GM18520 (cell line): Measurements from ENCODE around the gene FBXL13.
"Not testable (repeated sequence)": the region's sequence is repeated elsewhere in the genome, so short reads cannot be mapped to it uniquely, and the experiment has no call there.

Experiments used
- ATAC-seq: cut with Tn5 transposase; IDR thresholded peaks from one replicate; pipeline ENCODE4 v1.9.1; 2021; ENCODE audit not compliant: unreplicated experiment

FBXL13 gene

DNA sequence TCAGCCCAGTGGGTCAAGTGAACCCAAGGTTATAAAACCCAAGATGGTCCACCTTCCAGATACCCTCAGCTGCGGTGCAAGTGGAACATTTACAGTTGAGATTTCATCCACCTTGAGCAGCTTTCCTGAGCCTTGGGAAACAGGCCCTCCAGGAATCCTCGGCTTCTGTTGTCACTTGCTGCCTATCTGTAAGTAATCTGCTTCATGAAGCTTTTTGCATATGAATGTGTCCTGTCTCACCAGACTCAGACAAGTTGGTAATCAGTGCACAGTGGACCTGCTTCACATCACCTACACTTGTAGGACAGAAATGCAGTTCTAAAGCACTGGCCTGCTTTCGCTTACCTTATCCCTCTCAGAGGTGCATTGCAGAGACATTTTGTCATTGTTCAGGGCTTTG, 245.5 kb downstream of the FBXL13 start:
- no peak for ATAC-seq

DNA sequence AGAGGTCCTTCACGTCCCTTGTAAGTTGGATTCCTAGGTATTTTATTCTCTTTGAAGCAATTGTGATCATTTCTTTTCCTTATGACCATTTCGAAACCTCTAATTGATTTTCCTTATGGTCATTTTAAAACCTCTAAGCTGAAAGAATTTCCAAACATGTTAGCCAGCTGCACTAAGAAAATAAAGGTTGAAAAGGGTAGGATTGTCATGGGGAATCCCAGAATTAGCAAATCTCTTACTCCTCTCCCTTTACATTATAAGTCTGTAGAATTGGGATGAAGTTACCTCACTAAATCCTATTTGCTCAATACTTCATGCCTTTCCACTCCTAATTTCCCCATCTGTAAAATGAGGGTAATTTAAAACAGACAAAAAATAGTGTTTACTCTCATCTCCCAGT, 246.3 kb downstream of the FBXL13 start:
- no peak for ATAC-seq

DNA sequence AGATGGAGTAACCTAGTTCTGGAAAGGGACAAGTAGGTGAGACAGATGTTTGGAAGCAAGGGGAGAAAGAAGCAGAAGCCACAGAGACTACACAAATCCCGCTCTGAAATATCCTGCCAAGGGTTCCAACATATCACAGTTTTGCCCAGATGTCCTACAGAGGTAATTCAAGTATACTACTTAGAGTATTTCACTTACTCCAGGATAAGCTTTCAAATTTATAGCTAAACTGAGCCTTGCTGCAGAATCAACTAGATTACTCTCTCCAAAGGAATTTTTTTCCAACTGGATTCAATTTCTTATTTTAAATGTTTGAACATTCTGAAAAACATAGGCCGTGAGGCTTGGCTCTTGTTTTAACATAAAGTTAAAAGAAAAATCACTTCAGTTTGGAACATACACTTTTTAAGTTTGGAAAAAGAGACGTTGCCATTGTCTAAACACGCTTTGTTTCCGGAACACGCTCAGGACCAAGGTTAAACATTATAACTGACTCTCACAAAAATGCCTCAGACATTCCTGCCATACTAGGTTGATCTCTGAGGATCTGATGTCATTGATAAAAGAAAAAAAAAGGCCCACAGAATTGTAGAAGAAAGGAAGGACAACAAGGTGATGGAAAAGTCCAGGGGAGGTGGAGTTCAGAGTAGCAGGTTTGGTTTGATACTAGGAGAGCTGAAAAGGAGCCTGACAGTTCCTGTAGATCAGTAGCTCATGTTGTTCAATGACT, 251.0 kb downstream of the FBXL13 start:
- ATAC-seq = no peak

DNA sequence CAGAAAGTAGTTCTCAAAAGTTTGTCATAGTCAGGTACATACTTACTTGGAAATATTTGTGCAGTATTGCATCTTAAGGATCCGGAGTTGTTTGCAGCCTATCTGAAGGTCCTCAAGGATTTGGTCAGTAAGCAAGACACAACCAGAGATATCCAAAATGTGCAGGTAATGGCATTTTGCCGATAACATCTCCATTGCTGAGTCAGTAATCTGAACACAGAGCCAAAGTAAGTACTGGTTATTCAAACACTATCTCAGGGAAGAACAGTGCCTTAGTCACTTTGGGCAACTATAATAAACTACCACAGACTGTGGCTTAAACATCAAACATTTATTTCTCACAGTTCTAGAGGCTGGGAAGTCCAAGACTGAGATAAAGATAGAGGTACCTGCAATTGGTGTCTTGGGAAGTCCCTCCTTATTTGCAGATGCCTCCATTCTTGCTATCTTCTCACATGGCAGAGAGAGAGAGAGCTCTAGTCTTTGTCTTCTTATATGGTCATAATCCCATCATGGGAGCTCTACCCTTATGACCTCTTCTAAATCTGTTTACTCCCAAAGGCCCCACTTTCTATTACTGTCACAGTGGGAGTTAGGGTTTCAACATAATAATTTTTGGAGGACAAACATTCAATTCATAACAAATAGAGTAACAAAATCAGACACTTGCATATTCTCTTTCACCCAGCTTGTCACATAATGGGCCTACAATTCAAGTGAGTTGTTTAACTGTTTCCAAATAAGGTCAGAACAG, 252.4 kb downstream of the FBXL13 start:
- no peak for ATAC-seq

DNA sequence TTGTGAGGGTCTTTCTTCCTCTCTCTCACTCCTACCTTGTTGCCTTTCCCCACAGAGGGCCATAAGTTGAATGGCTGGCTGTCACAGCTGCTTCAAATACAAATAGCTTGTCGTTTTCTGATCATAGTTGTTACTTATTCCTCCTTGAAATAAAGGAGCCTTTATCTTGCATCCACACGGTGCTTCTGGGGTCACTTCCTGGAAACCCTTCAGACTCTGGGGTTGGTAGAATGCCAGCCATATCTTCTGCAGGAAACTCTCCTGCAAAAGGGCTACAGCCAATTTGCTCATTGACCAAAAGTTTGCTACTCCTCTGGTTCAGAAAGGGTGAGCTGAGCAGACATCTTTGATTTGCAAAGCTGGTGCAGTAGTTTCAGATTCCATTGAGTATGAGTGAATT, 255.4 kb downstream of the FBXL13 start:
- ATAC-seq = no peak

DNA sequence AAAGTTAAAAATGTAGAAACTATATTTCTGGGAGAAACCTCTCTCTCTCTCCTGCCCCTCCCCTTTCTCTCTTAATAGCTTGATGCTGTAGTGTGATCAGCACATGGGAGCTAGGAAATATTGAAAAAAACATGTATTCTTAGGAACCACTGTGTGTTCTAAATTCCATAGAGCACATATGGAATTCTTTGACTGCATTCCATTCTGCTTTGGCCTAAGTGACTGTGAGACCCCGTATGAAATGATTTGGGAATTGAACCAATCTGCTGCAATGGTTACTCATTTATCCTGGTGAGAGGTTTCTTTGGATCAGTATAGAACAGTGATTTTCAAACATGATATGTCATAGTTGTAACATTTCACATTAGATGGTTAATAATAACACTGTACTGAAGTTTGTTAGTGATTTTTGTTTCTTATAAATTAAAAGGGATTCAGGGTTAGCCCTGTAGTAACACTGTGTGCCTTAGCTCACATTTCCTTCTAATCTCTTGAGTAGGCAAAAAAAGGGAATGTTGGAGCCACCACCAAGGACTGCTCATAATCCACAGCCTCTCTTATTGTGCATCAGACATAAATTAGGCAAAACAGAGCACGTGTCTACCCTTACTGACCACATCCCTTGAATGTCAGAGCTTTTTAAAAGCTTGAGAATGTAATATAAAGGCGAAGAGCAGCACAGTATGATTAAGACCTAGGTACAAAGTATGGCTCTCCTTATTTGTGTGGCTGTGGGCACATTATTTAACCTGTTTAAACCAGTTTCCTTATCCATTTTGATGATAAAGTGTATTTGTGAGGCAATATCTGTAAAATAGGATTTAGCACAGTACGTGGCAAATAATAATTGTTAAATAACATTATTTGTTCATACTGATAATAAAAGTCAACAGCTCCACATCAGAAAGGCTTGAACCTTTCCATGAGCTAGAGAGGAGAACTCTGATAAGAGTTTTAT, 256.7 kb downstream of the FBXL13 start:
- ATAC-seq = no peak

DNA sequence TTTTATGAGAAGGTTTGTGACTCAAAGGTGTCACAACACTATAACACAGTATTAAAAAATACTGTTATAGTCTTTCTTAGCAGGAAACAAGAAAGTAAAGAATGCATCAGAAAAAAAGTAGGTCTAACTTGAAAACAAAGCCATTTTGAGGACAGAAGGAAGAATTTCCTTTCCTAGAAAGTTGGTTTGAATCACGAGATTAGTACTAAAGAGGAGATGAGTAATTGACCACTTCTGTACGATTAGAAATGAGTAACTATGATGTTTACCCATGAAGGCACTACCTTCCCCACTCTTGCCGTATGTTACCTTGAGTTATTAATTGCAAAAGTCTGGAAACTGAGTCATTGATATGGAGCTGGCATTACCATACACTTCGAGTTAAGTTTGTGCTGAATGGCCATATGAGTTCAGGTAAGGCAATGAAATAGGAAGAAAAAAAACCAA, 260.5 kb downstream of the FBXL13 start:
- no peak for ATAC-seq

DNA sequence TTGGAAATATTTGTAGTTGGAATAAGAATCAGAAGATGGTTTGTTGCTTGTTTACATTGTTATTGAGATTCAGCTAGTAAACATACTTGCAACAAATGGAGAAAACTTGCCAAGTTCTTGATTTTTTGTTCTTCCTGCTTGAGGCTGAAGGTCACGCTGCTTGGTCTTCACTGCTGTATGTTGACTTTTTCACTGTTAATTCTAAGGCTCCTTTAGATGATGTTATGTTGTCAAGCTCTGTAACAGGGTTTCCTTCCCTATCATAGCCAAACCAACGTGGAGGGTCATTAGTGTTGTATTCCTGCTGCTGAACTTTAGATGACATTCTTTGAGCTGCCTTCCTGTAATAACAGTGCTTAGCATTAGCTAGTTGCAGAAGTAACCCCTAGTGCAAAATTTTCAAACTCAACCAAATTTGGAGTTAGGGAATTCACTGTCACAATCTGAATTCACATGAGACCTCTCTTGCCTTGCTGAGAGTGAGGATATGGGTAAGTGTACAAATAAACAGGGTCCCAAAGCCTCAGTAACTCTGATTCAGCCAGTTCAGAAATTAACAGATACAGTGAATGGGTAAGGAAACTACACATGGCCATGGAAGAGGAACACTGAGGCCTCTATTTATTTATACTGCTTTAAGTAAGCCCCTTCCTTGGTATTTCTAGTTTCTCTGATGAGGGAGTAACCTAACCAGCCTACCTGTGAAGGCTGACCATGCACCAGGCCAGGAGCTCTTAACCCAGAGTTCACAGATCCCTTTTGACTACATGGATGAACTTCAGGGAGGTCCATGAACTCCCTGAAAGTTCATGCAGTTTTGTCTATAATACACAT, 261.2 kb downstream of the FBXL13 start:
- no peak for ATAC-seq

DNA sequence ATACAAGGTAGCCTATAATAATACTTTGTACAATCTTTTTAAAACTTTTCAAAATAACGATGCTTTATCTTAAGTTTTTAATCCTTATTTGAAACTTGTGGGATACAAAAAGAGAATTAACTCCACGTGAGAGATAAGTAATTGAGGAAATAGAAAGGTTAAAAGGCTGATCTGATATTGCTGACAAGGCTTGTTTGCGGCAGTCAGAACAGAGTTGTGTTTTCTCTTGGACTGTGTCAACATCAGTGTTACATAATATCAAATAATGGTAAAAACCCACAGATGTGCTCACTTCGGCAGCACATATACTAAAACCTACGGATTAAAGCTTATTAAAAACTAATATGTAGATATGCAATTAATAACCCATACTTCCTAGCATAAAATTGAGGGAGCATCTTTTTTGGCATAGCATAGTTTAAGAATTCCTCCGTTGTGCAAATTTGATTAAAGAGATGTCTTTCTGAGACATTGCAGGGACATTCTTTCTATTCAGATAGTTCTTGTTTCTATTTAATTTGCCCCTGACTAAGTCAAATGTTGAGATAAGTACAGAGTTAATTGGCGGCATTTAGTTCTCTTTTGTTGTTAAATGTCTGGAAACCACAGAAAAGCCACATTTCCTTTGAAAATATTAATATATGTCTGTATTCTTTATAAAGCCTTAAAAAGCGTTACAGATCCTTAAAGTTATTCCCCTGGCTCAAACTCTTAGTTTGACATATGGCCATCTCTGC, 262.5 kb downstream of the FBXL13 start:
- no peak for ATAC-seq

DNA sequence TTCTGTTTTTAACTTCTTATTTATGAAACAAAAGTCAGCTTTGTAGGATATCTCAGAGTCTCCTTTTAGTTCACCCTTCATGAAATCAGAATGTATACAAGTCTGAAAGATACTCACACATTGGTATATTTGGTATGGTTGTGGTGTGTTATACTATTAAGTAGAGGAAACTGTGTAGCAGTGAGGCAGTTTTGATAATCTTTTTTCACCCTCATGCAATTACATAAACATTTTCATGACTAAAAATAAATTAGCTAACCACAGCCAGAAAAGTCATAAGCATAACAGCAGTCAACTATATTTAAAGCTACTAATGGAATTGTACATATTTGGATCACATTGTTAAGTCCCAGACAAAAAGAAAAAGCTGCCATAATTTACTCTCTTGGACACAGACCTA, 263.7 kb downstream of the FBXL13 start:
- no peak for ATAC-seq

DNA sequence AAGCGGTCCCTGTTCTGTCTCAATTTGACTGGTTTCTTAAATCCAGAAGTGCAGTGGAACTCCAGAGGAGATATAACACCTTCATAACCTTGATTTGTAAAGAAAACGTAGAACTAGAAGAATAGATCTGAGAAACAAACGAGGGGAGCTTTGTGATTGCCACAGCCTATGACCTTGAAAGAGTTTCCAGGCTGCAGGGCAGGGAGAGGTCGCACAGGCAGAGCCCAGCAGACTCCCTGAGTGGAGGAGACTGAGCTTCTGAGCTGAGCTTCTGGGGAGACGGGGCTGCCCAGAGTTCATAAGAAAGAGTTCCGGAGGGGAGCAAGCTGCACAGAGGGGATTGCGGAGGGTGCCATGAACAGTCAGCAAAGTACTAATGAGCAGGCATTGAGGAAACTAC, 268.0 kb downstream of the FBXL13 start:
- ATAC-seq = no peak

DNA sequence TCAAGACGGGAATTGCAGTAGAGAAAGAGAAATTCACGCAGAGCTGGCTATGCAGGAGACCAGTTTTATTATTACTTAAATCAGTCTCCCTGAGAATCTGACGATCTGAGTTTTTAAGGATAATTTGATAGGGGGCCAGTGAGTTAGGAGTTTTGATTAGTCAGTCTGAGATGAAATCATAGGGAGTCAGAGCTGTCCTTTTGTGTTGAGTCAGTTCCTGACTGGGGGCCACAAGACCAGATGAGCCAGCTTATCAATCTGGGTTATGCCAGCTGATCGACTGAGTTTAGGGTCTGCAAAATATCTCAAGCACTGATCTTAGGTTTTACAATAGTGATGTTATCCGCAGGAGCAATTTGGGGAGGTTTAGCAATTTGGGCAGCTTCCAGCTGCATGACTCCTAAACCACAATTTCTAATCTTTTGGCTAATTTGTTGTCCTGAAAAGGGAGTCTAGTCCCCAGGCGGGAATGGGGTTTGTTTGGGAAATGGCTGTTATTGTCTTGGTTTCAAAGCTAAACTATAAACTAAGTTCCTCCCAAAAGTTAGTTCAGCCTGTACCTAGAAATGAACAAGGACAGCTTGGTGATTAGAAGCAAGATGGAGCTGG, 278.5 kb downstream of the FBXL13 start:
- ATAC-seq = not testable (repeated sequence)

DNA sequence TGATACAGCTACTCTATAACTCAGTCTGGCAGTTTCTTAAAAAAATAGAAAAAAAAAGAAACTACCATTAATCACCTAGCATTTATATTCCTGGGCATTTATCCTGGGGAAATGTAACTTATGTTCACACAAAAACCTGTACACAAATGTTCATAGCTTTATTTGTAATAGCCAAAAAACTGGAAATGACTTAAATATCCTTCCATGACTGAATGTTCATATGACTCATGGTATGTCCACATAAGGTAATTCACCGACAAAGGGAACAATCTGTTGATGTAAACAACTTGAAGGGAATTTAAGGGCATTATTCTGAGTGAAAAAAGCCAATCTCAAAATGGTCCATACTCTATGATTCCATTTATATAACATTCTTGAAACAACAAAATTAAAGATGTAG, 280.0 kb downstream of the FBXL13 start:
- ATAC-seq = not testable (repeated sequence)

DNA sequence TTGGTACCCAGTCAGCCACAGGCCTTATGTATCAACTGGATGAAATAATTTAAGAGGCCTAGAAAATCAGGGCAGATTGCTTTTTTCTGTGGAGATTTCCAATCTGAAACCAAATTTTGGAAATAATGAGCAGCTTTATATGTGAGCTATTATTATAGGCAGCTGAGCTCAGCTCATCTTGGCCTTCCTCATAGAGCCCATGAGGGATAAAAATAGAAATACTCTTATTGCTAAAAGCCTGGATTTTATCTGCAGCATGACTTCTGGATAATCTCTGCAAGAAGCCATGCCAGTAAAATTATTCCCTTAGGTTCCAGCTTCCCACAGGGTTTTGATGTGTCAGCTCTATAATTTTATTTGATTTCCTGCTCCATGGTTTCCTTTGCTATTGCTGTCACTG, 282.8 kb downstream of the FBXL13 start:
- not testable (repeated sequence) for ATAC-seq

DNA sequence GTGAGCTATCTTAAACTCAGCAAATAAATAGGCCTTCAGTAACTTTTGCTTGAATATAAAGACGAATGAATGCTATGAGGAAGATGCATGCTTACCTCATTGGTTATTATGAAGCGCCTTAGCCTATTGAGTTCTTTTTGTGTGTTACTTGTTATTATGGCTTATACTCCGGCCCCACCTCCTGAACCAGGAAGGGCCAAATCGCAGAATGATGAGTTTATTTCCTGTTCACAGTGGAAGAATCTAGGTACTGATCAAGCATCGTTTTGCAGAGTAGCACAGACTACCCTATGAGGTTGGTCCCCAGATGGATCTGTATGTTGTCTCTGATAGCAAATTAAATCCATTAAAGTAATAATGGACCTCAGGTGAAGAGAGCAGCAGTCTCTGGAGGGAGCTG, 283.2 kb downstream of the FBXL13 start:
- ATAC-seq = not testable (repeated sequence)

DNA sequence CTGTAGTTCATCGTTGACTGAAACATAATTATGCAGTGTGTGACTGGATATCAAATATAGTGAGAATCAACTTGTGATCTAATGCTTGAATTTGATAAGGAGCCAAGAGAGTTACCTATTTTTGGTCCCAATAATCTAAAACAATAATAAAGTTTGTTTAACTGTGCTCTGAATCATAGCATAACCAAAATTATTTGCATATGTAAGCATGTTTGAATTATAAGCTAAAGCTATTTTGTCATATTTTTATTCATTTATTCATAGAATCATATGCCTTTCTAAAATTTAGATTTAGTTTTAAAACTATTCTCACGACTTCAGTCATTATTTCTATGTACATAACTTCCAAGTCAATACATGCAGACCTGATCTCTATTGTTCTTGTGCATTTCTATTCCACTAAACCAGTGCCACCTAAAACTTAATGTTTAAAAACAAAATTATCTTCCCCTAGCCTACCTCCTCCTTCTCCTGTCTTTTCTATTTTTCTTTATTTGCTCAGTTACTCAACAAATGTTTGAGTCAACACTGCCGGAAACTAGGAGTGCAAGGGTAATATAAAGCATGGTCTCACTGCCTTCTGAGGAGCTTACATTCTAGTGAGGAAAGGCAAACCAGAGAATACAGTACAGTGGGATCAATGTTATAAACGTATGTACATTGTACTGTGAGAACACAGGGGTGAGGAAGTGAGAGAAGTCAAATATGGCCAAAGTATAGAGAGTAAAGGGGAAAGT, 284.1 kb downstream of the FBXL13 start:
- ATAC-seq = not testable (repeated sequence)

DNA sequence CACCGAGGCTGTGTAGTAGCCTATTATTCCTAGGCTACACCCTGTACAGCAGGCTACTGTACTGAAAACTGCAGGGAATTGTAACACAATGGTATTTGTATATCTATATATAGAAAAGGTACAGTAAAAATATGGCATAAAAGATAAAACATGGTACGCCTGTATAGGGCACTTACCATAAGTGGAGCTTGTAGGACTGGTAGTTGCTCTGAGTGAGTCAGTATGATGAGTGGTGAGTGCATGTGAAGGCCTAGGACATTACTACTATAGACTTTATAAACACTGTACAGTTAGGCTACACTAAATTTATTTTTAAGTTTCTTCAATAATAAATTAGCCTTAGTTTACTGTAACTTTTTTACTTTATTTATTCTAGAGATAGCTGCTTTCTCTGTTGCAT, 285.8 kb downstream of the FBXL13 start:
- ATAC-seq = not testable (repeated sequence)

DNA sequence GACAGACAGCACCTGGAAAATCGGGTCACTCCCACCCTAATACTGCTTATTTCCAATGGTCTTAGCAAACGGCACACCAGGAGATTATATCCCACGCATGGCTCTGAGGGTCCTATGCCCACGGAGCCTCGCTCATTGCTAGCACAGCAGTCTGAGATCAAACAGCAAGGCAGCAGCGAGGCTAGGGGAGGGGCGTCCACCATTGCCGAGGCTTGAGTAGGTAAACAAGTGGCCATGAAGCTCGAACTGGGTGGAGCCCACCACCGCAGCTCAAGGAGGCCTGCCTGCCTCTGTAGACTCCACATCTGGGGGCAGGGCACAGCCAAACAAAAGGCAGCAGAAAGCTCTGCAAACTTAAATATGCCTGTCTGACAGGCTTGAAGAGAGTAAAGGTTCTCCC, 293.7 kb downstream of the FBXL13 start:
- ATAC-seq = not testable (repeated sequence)

DNA sequence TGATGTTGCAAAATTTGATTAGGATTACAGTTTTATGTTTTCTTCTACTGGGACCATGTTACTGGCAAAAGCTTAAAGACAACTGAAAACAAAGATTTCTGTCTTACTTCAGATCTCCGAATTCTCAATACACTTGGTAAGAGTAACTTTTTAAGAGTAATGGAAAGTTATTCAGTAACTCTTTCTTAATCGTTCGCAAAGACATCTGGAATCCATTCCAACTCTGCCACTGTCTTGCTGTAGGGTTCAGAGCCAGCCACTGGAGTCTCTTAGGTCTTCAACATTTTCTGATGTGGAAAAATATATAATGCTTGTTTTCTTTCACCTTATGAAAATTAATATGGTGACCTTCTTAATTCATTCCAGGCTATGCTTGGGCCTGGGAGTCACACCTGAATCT, 295.9 kb downstream of the FBXL13 start:
- not testable (repeated sequence) for ATAC-seq
